Mammary epithelial cell (primary cell): ENCODE results near the gene CELF5.

Experiments used
- EZH2 ChIP-seq: IDR thresholded peaks from 2 replicates; pipeline ENCODE4 v1.6.1; 2012; ENCODE audit warnings: low read length, inconsistent platforms, borderline replicate concordance
- TF ChIP-seq, protein P1 (sequence below), 2 donors: IDR thresholded peaks in 1 of 2; conservative IDR thresholded peaks in 1 of 2; 2 replicates each; pipeline ENCODE4 v1.5.1; 2011 to 2012; ENCODE audit warnings: inconsistent platforms in 2 of 2, low read length in 2 of 2, mild to moderate bottlenecking in 2 of 2, control low read depth in 1 of 2, low read depth in 1 of 2; ENCODE audit not compliant: insufficient read depth in 1 of 2; ENCODE audit errors: extremely low read depth in 1 of 2

DNA sequence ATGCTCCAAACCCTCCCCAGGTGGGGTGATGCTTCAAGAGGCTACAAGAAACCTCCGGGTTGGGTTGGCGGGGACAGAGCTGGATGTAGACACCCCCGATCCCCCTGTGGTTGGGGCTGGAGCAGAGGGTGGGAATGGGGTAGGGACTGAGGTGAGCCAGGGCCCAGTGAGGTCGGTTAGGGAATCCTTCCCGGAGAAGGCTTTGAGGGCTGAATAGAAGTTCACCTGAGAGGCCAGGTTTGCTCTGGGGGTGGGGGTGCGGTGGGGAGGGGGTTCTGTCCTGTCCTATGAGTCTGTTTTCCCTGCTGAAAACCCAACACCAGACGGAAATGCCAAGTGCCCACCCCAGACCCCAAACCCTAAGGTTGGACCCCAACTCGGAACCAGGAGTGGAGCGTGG is 69.1 kb downstream of the CELF5 start:
- TF ChIP-seq, protein P1, sequence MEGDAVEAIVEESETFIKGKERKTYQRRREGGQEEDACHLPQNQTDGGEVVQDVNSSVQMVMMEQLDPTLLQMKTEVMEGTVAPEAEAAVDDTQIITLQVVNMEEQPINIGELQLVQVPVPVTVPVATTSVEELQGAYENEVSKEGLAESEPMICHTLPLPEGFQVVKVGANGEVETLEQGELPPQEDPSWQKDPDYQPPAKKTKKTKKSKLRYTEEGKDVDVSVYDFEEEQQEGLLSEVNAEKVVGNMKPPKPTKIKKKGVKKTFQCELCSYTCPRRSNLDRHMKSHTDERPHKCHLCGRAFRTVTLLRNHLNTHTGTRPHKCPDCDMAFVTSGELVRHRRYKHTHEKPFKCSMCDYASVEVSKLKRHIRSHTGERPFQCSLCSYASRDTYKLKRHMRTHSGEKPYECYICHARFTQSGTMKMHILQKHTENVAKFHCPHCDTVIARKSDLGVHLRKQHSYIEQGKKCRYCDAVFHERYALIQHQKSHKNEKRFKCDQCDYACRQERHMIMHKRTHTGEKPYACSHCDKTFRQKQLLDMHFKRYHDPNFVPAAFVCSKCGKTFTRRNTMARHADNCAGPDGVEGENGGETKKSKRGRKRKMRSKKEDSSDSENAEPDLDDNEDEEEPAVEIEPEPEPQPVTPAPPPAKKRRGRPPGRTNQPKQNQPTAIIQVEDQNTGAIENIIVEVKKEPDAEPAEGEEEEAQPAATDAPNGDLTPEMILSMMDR (conservative IDR thresholded peaks at IDR 0.05 in 1 of 2, IDR thresholded peaks at IDR 0.05 in 1 of 2; ENCODE audit: extremely low read depth in 1 of 2, insufficient read depth in 1 of 2, low read depth in 1 of 2, low read length in 2 of 2): no peak
- TF ChIP-seq EZH2: no peak
